ENCODE results near the gene ACSL3. TPM values are rescaled to one million over a fixed set of nuclear protein-coding genes. Genes with fewer than 3 reads are reported as not detected.

ACSL3 gene
- total RNA-seq, 4 donors from 2014 or later = 38.4 to 57.3 (median 53.5) TPM

DNA sequence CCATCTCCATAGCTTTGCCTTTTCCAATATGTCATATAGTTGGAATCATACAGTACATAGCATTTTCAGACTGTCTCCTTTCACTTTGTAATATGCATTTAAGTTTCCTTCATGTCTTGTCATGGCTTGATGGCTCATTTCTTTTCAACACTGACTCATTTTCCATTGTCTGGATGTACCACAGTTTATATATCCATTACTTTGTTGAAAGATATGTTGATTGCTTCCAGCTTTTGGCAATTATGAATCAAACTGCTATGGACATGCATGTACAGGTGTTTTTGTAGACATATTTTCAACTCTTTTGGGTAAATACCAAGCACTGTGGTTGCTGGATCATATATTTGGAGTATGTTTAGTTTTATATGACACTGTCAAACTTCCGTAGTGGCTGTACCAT lies 26.3 kb downstream of the ACSL3 start:
- Histone ChIP-seq H3K27ac (no peak overlapping the region), H3K36me3 (no peaks in the 10 kb centered on the region), H3K9me3 (no peaks in the 10 kb centered on the region), H3K4me1 (peaks cover 6 to 40% (median 24%) of the 10 kb centered on the region in 4 donors), H3K27me3 (no peaks in the 10 kb centered on the region), H3K4me3 (no peak overlapping the region)
- DNase-seq (ENCODE audit: low spot score in 2 of 2) = no peak
- TF ChIP-seq EP300 (IDR thresholded peaks at IDR 0.05) = no peak
- TF ChIP-seq, protein P1, sequence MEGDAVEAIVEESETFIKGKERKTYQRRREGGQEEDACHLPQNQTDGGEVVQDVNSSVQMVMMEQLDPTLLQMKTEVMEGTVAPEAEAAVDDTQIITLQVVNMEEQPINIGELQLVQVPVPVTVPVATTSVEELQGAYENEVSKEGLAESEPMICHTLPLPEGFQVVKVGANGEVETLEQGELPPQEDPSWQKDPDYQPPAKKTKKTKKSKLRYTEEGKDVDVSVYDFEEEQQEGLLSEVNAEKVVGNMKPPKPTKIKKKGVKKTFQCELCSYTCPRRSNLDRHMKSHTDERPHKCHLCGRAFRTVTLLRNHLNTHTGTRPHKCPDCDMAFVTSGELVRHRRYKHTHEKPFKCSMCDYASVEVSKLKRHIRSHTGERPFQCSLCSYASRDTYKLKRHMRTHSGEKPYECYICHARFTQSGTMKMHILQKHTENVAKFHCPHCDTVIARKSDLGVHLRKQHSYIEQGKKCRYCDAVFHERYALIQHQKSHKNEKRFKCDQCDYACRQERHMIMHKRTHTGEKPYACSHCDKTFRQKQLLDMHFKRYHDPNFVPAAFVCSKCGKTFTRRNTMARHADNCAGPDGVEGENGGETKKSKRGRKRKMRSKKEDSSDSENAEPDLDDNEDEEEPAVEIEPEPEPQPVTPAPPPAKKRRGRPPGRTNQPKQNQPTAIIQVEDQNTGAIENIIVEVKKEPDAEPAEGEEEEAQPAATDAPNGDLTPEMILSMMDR (IDR thresholded peaks at IDR 0.05) = no peak
- no peak for TF ChIP-seq POLR2A (IDR thresholded peaks at IDR 0.05)
- WGBS, 2 donors = 91 to 100% methylated on average over 1 of the region's 1 CpG

DNA sequence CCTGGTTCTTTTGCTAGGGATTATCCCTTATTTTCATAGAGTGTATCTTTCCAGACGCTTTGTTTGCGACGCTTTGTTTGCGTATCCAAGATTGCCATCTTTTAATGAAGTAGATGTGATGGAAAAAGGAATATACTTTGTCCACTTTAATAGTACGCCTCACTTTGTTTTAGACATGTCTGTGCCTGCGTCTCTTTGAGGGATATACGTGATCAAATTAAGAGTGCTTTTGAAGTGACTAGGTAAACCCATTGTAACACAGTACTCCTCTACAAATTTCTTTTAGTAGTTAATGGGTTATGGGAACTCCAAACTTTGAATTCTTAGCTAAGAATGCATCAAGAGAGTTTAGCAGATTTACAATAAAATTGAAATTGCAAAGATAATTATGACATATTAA lies 27.9 kb downstream of the ACSL3 start:
- H3K9me3 ChIP-seq = no peaks in the 10 kb centered on the region
- TF ChIP-seq, protein P1 (IDR thresholded peaks at IDR 0.05) = no peak
- no peak for TF ChIP-seq POLR2A (IDR thresholded peaks at IDR 0.05)
- no peak for TF ChIP-seq EP300 (IDR thresholded peaks at IDR 0.05)
- no peaks in the 10 kb centered on the region for H3K27me3 ChIP-seq
- no peaks in the 10 kb centered on the region for H3K36me3 ChIP-seq
- H3K4me3 ChIP-seq = no peak overlapping the region
- WGBS, 2 donors = 97 to 98% methylated on average over 7 of the region's 7 CpGs
- peaks cover 6 to 42% (median 23%) of the 10 kb centered on the region in 4 donors for H3K4me1 ChIP-seq
- no peak for DNase-seq (ENCODE audit: low spot score in 2 of 2)
- H3K27ac ChIP-seq = no peak overlapping the region

- peaks cover 0 to 27% (median 6%) of the 10 kb centered on the region in 4 donors for H3K4me1 ChIP-seq
Measured at GRCh38 chr2:222891890-222892289, 31.1 kb downstream of the ACSL3 start.

GRCh38 chr2:222892321-222892720 lies 31.5 kb downstream of the ACSL3 start:
- Histone ChIP-seq H3K36me3 (no peaks in the 10 kb centered on the region), H3K27ac (no peak overlapping the region), H3K27me3 (no peaks in the 10 kb centered on the region), H3K4me3 (no peak overlapping the region), H3K9me3 (no peaks in the 10 kb centered on the region), H3K4me1 (peaks cover 0 to 27% (median 6%) of the 10 kb centered on the region in 4 donors)
- 9 to 18% methylated on average over 2 of the region's 2 CpGs for WGBS, 2 donors
- DNase-seq (ENCODE audit: low spot score in 2 of 2) = no peak
- TF ChIP-seq EP300 (IDR thresholded peaks at IDR 0.05) = no peak
- TF ChIP-seq, protein P1 (IDR thresholded peaks at IDR 0.05) = no peak
- no peak for TF ChIP-seq POLR2A (IDR thresholded peaks at IDR 0.05)

More at GRCh38 chr2:222891890-222892289, 31.1 kb downstream of the ACSL3 start:
- TF ChIP-seq EP300 (IDR thresholded peaks at IDR 0.05) = no peak
- no peak for TF ChIP-seq POLR2A (IDR thresholded peaks at IDR 0.05)
- TF ChIP-seq, protein P1 (IDR thresholded peaks at IDR 0.05) = no peak
- no peak overlapping the region for H3K27ac ChIP-seq
- no peaks in the 10 kb centered on the region for H3K9me3 ChIP-seq
- no peak for DNase-seq (ENCODE audit: low spot score in 2 of 2)
- H3K36me3 ChIP-seq = no peaks in the 10 kb centered on the region
- H3K27me3 ChIP-seq = no peaks in the 10 kb centered on the region
- WGBS, 2 donors = 50 to 58% methylated on average over 4 of the region's 4 CpGs
- no peak overlapping the region for H3K4me3 ChIP-seq

DNA sequence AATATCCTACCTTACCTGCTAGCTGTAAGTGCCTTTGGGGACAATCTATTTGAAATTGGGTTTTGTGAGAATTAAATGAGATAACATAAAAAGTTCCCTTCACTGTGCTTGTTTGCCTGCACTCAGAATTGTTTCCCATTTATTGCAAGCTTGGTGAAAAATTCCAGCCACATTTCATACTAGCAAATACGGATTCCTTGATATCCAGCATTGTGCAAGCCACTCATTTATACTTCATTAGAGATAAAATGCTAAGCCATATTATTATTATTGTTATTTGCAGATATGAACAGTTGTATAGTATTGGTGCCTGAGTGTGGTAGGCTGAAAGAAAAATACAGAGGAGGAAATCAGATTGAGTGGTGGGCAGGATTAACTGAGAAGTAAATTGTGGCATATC lies 31.9 kb downstream of the ACSL3 start:
- 75 to 90% methylated on average over 1 of the region's 1 CpG for WGBS, 2 donors
- no peak for TF ChIP-seq EP300 (IDR thresholded peaks at IDR 0.05)
- TF ChIP-seq, protein P1 (IDR thresholded peaks at IDR 0.05) = no peak
- no peak for TF ChIP-seq POLR2A (IDR thresholded peaks at IDR 0.05)
- no peaks in the 10 kb centered on the region for H3K9me3 ChIP-seq

More for the DNA sequence above, 31.9 kb downstream of the ACSL3 start:
- H3K4me1 ChIP-seq = peaks cover 0 to 27% (median 6%) of the 10 kb centered on the region in 4 donors
- no peak overlapping the region for H3K27ac ChIP-seq
- H3K4me3 ChIP-seq = no peak overlapping the region
- no peaks in the 10 kb centered on the region for H3K36me3 ChIP-seq
- no peak for DNase-seq (ENCODE audit: low spot score in 2 of 2)
- H3K27me3 ChIP-seq = no peaks in the 10 kb centered on the region
